ENCODE data around the gene SCNN1B.
"Not testable (repeated sequence)": the region's sequence is repeated elsewhere in the genome, so short reads cannot be mapped to it uniquely, and the experiment has no call there.

The SCNN1B gene

GRCh38 chr16:23381702-23382101 lies 79.6 kb downstream of the SCNN1B start:
- not testable (repeated sequence) for H3K4me3 ChIP-seq (ENCODE audit: low read length in 2 of 2); H3K4me1 ChIP-seq (ENCODE audit: control insufficient read depth, insufficient read depth, low read length); H3K9ac ChIP-seq (ENCODE audit: low read length in 2 of 2); H3K27me3 ChIP-seq (ENCODE audit: control insufficient read depth in 1 of 2, insufficient read depth in 2 of 2, low read length in 2 of 2); H3K9me3 ChIP-seq (ENCODE audit: control insufficient read depth in 2 of 2, low read length in 2 of 2); H3K27ac ChIP-seq (ENCODE audit: low read length); H3K36me3 ChIP-seq (ENCODE audit: control insufficient read depth in 2 of 2, insufficient read depth in 2 of 2, low read length in 2 of 2)

GRCh38 chr16:23382279-23382678 lies 80.2 kb downstream of the SCNN1B start:
- Histone ChIP-seq H3K27me3 (ENCODE audit: control insufficient read depth in 1 of 2, insufficient read depth in 2 of 2, low read length in 2 of 2) (no peaks in the 10 kb centered on the region), H3K27ac (ENCODE audit: low read length) (no peak overlapping the region), H3K9me3 (ENCODE audit: control insufficient read depth in 2 of 2, low read length in 2 of 2) (no peaks in the 10 kb centered on the region), H3K36me3 (ENCODE audit: control insufficient read depth in 2 of 2, insufficient read depth in 2 of 2, low read length in 2 of 2) (no peaks in the 10 kb centered on the region), H3K4me3 (ENCODE audit: low read length in 2 of 2) (no peak overlapping the region), H3K4me1 (ENCODE audit: control insufficient read depth, insufficient read depth, low read length) (no peaks in the 10 kb centered on the region), H3K9ac (ENCODE audit: low read length in 2 of 2) (no peak overlapping the region)

GRCh38 chr16:23383881-23384280 lies 81.8 kb downstream of the SCNN1B start:
- H3K36me3 ChIP-seq (ENCODE audit: control insufficient read depth in 2 of 2, insufficient read depth in 2 of 2, low read length in 2 of 2) = peaks cover 3 to 4% of the 10 kb centered on the region in 2 donors
- no peaks in the 10 kb centered on the region for H3K4me1 ChIP-seq (ENCODE audit: control insufficient read depth, insufficient read depth, low read length)
- no peak overlapping the region for H3K27ac ChIP-seq (ENCODE audit: low read length)
- H3K4me3 ChIP-seq (ENCODE audit: low read length in 2 of 2) = no peak overlapping the region
- H3K9ac ChIP-seq (ENCODE audit: low read length in 2 of 2) = no peak overlapping the region
- no peaks in the 10 kb centered on the region for H3K9me3 ChIP-seq (ENCODE audit: control insufficient read depth in 2 of 2, low read length in 2 of 2)
- no peaks in the 10 kb centered on the region for H3K27me3 ChIP-seq (ENCODE audit: control insufficient read depth in 1 of 2, insufficient read depth in 2 of 2, low read length in 2 of 2)

- no peaks in the 10 kb centered on the region for H3K27me3 ChIP-seq (ENCODE audit: control insufficient read depth in 1 of 2, insufficient read depth in 2 of 2, low read length in 2 of 2)
- H3K9ac ChIP-seq (ENCODE audit: low read length in 2 of 2) = no peak overlapping the region
- no peaks in the 10 kb centered on the region for H3K4me1 ChIP-seq (ENCODE audit: control insufficient read depth, insufficient read depth, low read length)
- no peak overlapping the region for H3K4me3 ChIP-seq (ENCODE audit: low read length in 2 of 2)
- no peaks in the 10 kb centered on the region for H3K9me3 ChIP-seq (ENCODE audit: control insufficient read depth in 2 of 2, low read length in 2 of 2)
- no peak overlapping the region for H3K27ac ChIP-seq (ENCODE audit: low read length)
- peaks cover 7 to 13% of the 10 kb centered on the region in 2 donors for H3K36me3 ChIP-seq (ENCODE audit: control insufficient read depth in 2 of 2, insufficient read depth in 2 of 2, low read length in 2 of 2)
Measured at GRCh38 chr16:23384878-23385277, 82.8 kb downstream of the SCNN1B start.

GRCh38 chr16:23385441-23385840 lies 83.3 kb downstream of the SCNN1B start:
- no peak overlapping the region for H3K9ac ChIP-seq (ENCODE audit: low read length in 2 of 2)
- no peaks in the 10 kb centered on the region for H3K27me3 ChIP-seq (ENCODE audit: control insufficient read depth in 1 of 2, insufficient read depth in 2 of 2, low read length in 2 of 2)
- H3K4me3 ChIP-seq (ENCODE audit: low read length in 2 of 2) = no peak overlapping the region
- H3K9me3 ChIP-seq (ENCODE audit: control insufficient read depth in 2 of 2, low read length in 2 of 2) = no peaks in the 10 kb centered on the region
- H3K27ac ChIP-seq (ENCODE audit: low read length) = no peak overlapping the region
- H3K4me1 ChIP-seq (ENCODE audit: control insufficient read depth, insufficient read depth, low read length) = no peaks in the 10 kb centered on the region
- H3K36me3 ChIP-seq (ENCODE audit: control insufficient read depth in 2 of 2, insufficient read depth in 2 of 2, low read length in 2 of 2) = peaks cover 7 to 13% of the 10 kb centered on the region in 2 donors

GRCh38 chr16:23387666-23388065 lies 85.6 kb downstream of the SCNN1B start:
- H3K27me3 ChIP-seq (ENCODE audit: control insufficient read depth in 1 of 2, insufficient read depth in 2 of 2, low read length in 2 of 2) = no peaks in the 10 kb centered on the region
- no peaks in the 10 kb centered on the region for H3K4me1 ChIP-seq (ENCODE audit: control insufficient read depth, insufficient read depth, low read length)
- H3K9me3 ChIP-seq (ENCODE audit: control insufficient read depth in 2 of 2, low read length in 2 of 2) = no peaks in the 10 kb centered on the region
- no peak overlapping the region for H3K9ac ChIP-seq (ENCODE audit: low read length in 2 of 2)
- H3K4me3 ChIP-seq (ENCODE audit: low read length in 2 of 2) = no peak overlapping the region
- H3K36me3 ChIP-seq (ENCODE audit: control insufficient read depth in 2 of 2, insufficient read depth in 2 of 2, low read length in 2 of 2) = peaks cover 25 to 30% of the 10 kb centered on the region in 2 donors
- H3K27ac ChIP-seq (ENCODE audit: low read length) = no peak overlapping the region

- Histone ChIP-seq H3K9ac (ENCODE audit: low read length in 2 of 2) (no peak overlapping the region), H3K9me3 (ENCODE audit: control insufficient read depth in 2 of 2, low read length in 2 of 2) (no peaks in the 10 kb centered on the region), H3K4me3 (ENCODE audit: low read length in 2 of 2) (no peak overlapping the region), H3K27ac (ENCODE audit: low read length) (no peak overlapping the region), H3K36me3 (ENCODE audit: control insufficient read depth in 2 of 2, insufficient read depth in 2 of 2, low read length in 2 of 2) (peaks cover 28 to 33% of the 10 kb centered on the region in 2 donors), H3K27me3 (ENCODE audit: control insufficient read depth in 1 of 2, insufficient read depth in 2 of 2, low read length in 2 of 2) (no peaks in the 10 kb centered on the region), H3K4me1 (ENCODE audit: control insufficient read depth, insufficient read depth, low read length) (peaks cover 8% of the 10 kb centered on the region)
Measured at GRCh38 chr16:23388786-23389185, 86.7 kb downstream of the SCNN1B start.

- peaks cover 28 to 33% of the 10 kb centered on the region in 2 donors for H3K36me3 ChIP-seq (ENCODE audit: control insufficient read depth in 2 of 2, insufficient read depth in 2 of 2, low read length in 2 of 2)
- no peak overlapping the region for H3K27ac ChIP-seq (ENCODE audit: low read length)
- H3K4me1 ChIP-seq (ENCODE audit: control insufficient read depth, insufficient read depth, low read length) = peaks cover 8% of the 10 kb centered on the region
- no peaks in the 10 kb centered on the region for H3K9me3 ChIP-seq (ENCODE audit: control insufficient read depth in 2 of 2, low read length in 2 of 2)
- H3K9ac ChIP-seq (ENCODE audit: low read length in 2 of 2) = no peak overlapping the region
- no peak overlapping the region for H3K4me3 ChIP-seq (ENCODE audit: low read length in 2 of 2)
- no peaks in the 10 kb centered on the region for H3K27me3 ChIP-seq (ENCODE audit: control insufficient read depth in 1 of 2, insufficient read depth in 2 of 2, low read length in 2 of 2)
Measured at GRCh38 chr16:23389201-23389600, 87.1 kb downstream of the SCNN1B start.

GRCh38 chr16:23389936-23390335 lies 87.8 kb downstream of the SCNN1B start:
- H3K9ac ChIP-seq (ENCODE audit: low read length in 2 of 2); H3K4me3 ChIP-seq (ENCODE audit: low read length in 2 of 2); H3K27ac ChIP-seq (ENCODE audit: low read length); H3K9me3 ChIP-seq (ENCODE audit: control insufficient read depth in 2 of 2, low read length in 2 of 2); H3K27me3 ChIP-seq (ENCODE audit: control insufficient read depth in 1 of 2, insufficient read depth in 2 of 2, low read length in 2 of 2): not testable (repeated sequence)
- Histone ChIP-seq H3K36me3 (ENCODE audit: control insufficient read depth in 2 of 2, insufficient read depth in 2 of 2, low read length in 2 of 2) (peaks cover 28 to 33% of the 10 kb centered on the region in 2 donors), H3K4me1 (ENCODE audit: control insufficient read depth, insufficient read depth, low read length) (peaks cover 11% of the 10 kb centered on the region)

- H3K36me3 ChIP-seq (ENCODE audit: control insufficient read depth in 2 of 2, insufficient read depth in 2 of 2, low read length in 2 of 2) = peaks cover 34 to 37% of the 10 kb centered on the region in 2 donors
- H3K4me3 ChIP-seq (ENCODE audit: low read length in 2 of 2) = no peak overlapping the region
- no peaks in the 10 kb centered on the region for H3K27me3 ChIP-seq (ENCODE audit: control insufficient read depth in 1 of 2, insufficient read depth in 2 of 2, low read length in 2 of 2)
- H3K27ac ChIP-seq (ENCODE audit: low read length) = no peak overlapping the region
- H3K9ac ChIP-seq (ENCODE audit: low read length in 2 of 2) = no peak overlapping the region
- no peaks in the 10 kb centered on the region for H3K9me3 ChIP-seq (ENCODE audit: control insufficient read depth in 2 of 2, low read length in 2 of 2)
- H3K4me1 ChIP-seq (ENCODE audit: control insufficient read depth, insufficient read depth, low read length) = peaks cover 11% of the 10 kb centered on the region
Measured at GRCh38 chr16:23391381-23392222, 89.5 kb downstream of the SCNN1B start.

GRCh38 chr16:23392223-23392600 lies 90.1 kb downstream of the SCNN1B start:
- Histone ChIP-seq H3K4me1 (ENCODE audit: control insufficient read depth, insufficient read depth, low read length) (peaks cover 11% of the 10 kb centered on the region), H3K9me3 (ENCODE audit: control insufficient read depth in 2 of 2, low read length in 2 of 2) (no peaks in the 10 kb centered on the region), H3K4me3 (ENCODE audit: low read length in 2 of 2) (no peak overlapping the region), H3K36me3 (ENCODE audit: control insufficient read depth in 2 of 2, insufficient read depth in 2 of 2, low read length in 2 of 2) (peaks cover 35 to 41% of the 10 kb centered on the region in 2 donors), H3K27me3 (ENCODE audit: control insufficient read depth in 1 of 2, insufficient read depth in 2 of 2, low read length in 2 of 2) (no peaks in the 10 kb centered on the region), H3K9ac (ENCODE audit: low read length in 2 of 2) (no peak overlapping the region), H3K27ac (ENCODE audit: low read length) (no peak overlapping the region)

Data from stomach smooth muscle (tissue), 2 donors.